HCT116 (cell line): ENCODE results near the gene LMOD1. TPM values are rescaled to one million over a fixed set of nuclear protein-coding genes. Genes with fewer than 3 reads are reported as not detected.

ENCODE experiments used
- ATAC-seq: fragments of 200-7000 bp; cut with Tn5 transposase; 2 replicates; pipeline ENCODE4 v1.9.1; 2020; ENCODE audit warnings: mild to moderate bottlenecking, moderate library complexity
- BruUV-seq: library from RNA; stranded (reverse); fragments of 400-500 nt; replicated peaks from 2 replicates; lab custom pipeline; 2021; lab: Mats Ljungman, UMichigan
- CTCF ChIA-PET: fragments of 300-600 bp; sonication (Branson Sonifier 250); formaldehyde crosslinking; loops from one replicate; lab custom pipeline; 2021; ENCODE audit warnings: antibody characterized with exemption; lab: Charles Lee
- POLR2A ChIA-PET: fragments of 300-600, 350-600 bp; sonication (Branson Sonifier 250); formaldehyde crosslinking; loops from one replicate; lab custom pipeline; 2021; ENCODE audit warnings: antibody characterized with exemption; lab: Charles Lee
- RAD21 ChIA-PET, 2 experiments: fragments of 300-600 bp; sonication (Branson Sonifier 250); formaldehyde crosslinking; loops; one replicate each; lab custom pipeline; 2023; ENCODE audit warnings: low total read pairs in 2 of 2; ENCODE audit not compliant: uncharacterized antibody in 2 of 2, unreplicated experiment in 2 of 2, low non-redundant PET in 1 of 2; lab: Charles Lee
- DNase-seq: peaks from one replicate; pipeline ENCODE4 v3.0.0-alpha.2; 2010; ENCODE audit warnings: low read depth, low spot score
- H2AFZ ChIP-seq: fragments of 200-600 bp; shearing (Covaris generic), sonication (generic); 2 replicates; pipeline ENCODE4 v1.6.1; 2017; ENCODE audit warnings: low read depth, mixed run types, mixed read lengths, antibody characterized with exemption, low read length; ENCODE audit not compliant: poor library complexity, severe bottlenecking
- H3K27ac ChIP-seq: 2 replicates; pipeline ENCODE4 v1.5.1; 2012; ENCODE audit warnings: low read depth, low read length
- H3K27me3 ChIP-seq: fragments of 200-600 bp; sonication (generic); 2 replicates; pipeline ENCODE4 v1.6.1; 2016; ENCODE audit warnings: mixed run types, low read length, mixed read lengths; ENCODE audit not compliant: insufficient read depth
- H3K36me3 ChIP-seq, 2 experiments: fragments of 200-500 bp in 1 of 2; fragments of 200-600 bp in 1 of 2; sonication (Bioruptor generic) in 1 of 2; sonication (generic) in 1 of 2; 2 replicates each; pipeline versions ENCODE4 v1.5.1 to v1.6.1; 2014 to 2016; ENCODE audit warnings: low read length in 2 of 2, inconsistent platforms in 1 of 2, mixed read lengths in 1 of 2, mixed run types in 1 of 2; ENCODE audit not compliant: insufficient read depth in 2 of 2, control insufficient read depth in 1 of 2
- H3K4me1 ChIP-seq, 2 experiments: fragments of 200-600 bp in 1 of 2; sonication (generic) in 1 of 2; 2 replicates each; pipeline versions ENCODE4 v1.5.1 to v1.6.1; 2012 to 2017; ENCODE audit warnings: low read length in 2 of 2, inconsistent platforms in 1 of 2, mild to moderate bottlenecking in 1 of 2, mixed read lengths in 1 of 2, mixed run types in 1 of 2, moderate library complexity in 1 of 2; ENCODE audit not compliant: insufficient read depth in 2 of 2, control insufficient read depth in 1 of 2
- H3K4me2 ChIP-seq: fragments of 200-600 bp; sonication (generic); 2 replicates; pipeline ENCODE4 v1.6.1; 2017; ENCODE audit warnings: mixed run types, low read length, mixed read lengths
- H3K4me3 ChIP-seq, 2 experiments: fragments of 200-600 bp in 1 of 2; sonication (generic) in 1 of 2; replicated peaks in 1 of 2; 2 replicates each; pipeline ENCODE4 v1.5.1; 2011 to 2016; ENCODE audit warnings: low read length in 2 of 2, control low read depth in 1 of 2, low read depth in 1 of 2, mild to moderate bottlenecking in 1 of 2, mixed read lengths in 1 of 2, mixed run types in 1 of 2
- H3K79me2 ChIP-seq: fragments of 200-600 bp; sonication (generic); 2 replicates; pipeline ENCODE4 v1.6.1; 2017; ENCODE audit warnings: mild to moderate bottlenecking, mixed run types, low read length, moderate library complexity, mixed read lengths; ENCODE audit not compliant: insufficient read depth
- H3K9ac ChIP-seq: fragments of 200-600 bp; sonication (generic); 2 replicates; pipeline ENCODE4 v1.6.1; 2016; ENCODE audit warnings: low read length, mixed read lengths
- H3K9me2 ChIP-seq: fragments of 200-600 bp; sonication (generic), shearing (Covaris generic); 2 replicates; pipeline ENCODE4 v1.6.1; 2017; ENCODE audit warnings: mixed run types, mild to moderate bottlenecking, moderate library complexity; ENCODE audit not compliant: insufficient read depth
- H3K9me3 ChIP-seq, 2 experiments: fragments of 200-500 bp in 1 of 2; fragments of 200-600 bp in 1 of 2; sonication (Bioruptor generic) in 1 of 2; sonication (generic) in 1 of 2; 2 replicates each; pipeline ENCODE4 v1.6.1; 2014 to 2017; ENCODE audit warnings: low read length in 2 of 2, mixed read lengths in 2 of 2, inconsistent platforms in 1 of 2, low read depth in 1 of 2, mild to moderate bottlenecking in 1 of 2, mixed run types in 1 of 2, moderate library complexity in 1 of 2; ENCODE audit not compliant: control insufficient read depth in 1 of 2, insufficient read depth in 1 of 2
- H4K20me1 ChIP-seq: fragments of 200-600 bp; sonication (generic), shearing (Covaris generic); 2 replicates; pipeline ENCODE4 v1.6.1; 2017; ENCODE audit warnings: mixed run types, mild to moderate bottlenecking, moderate library complexity; ENCODE audit not compliant: insufficient read depth
- ATF3 ChIP-seq: IDR thresholded peaks from 2 replicates; pipeline ENCODE4 v1.6.1; 2012
- CEBPB ChIP-seq: IDR thresholded peaks from 2 replicates; pipeline ENCODE4 v1.6.1; 2012; ENCODE audit warnings: low read depth
- CTCF ChIP-seq, 3 experiments: fragments of 200-600 bp in 1 of 3; sonication (generic) in 1 of 3; IDR thresholded peaks in 2 of 3; conservative IDR thresholded peaks in 1 of 3; 2 replicates each; pipeline ENCODE4 v1.5.1; 2012 to 2017; ENCODE audit warnings: low read depth in 2 of 3, low read length in 2 of 3, antibody characterized with exemption in 1 of 3, borderline replicate concordance in 1 of 3, control low read depth in 1 of 3, mild to moderate bottlenecking in 1 of 3, mixed read lengths in 1 of 3, mixed run types in 1 of 3, moderate library complexity in 1 of 3; ENCODE audit not compliant: insufficient read depth in 1 of 3
- ELF1 ChIP-seq: IDR thresholded peaks from 2 replicates; pipeline ENCODE4 v1.6.1; 2012; ENCODE audit warnings: low read depth, borderline replicate concordance
- EZH2phosphoT487 ChIP-seq: fragments of 200-600 bp; IDR thresholded peaks from 2 replicates; pipeline ENCODE4 v1.6.1; 2018; ENCODE audit warnings: antibody characterized with exemption, borderline replicate concordance
- FOSL1 ChIP-seq: IDR thresholded peaks from 2 replicates; pipeline ENCODE4 v1.6.1; 2012; ENCODE audit warnings: low read depth
- MAX ChIP-seq: IDR thresholded peaks from 2 replicates; pipeline ENCODE4 v1.6.1; 2012
- POLR2A ChIP-seq: IDR thresholded peaks from 2 replicates; pipeline ENCODE4 v1.7.0; 2011; ENCODE audit warnings: borderline replicate concordance; ENCODE audit not compliant: insufficient read depth, insufficient read length; ENCODE audit errors: extremely low read depth
- POLR2AphosphoS5 ChIP-seq: IDR thresholded peaks from 2 replicates; pipeline ENCODE4 v1.6.1; 2011; ENCODE audit warnings: mild to moderate bottlenecking, low read depth, low read length, moderate library complexity
- RAD21 ChIP-seq: IDR thresholded peaks from 2 replicates; pipeline ENCODE4 v1.6.1; 2012; ENCODE audit warnings: low read depth, mild to moderate bottlenecking
- SP1 ChIP-seq: IDR thresholded peaks from 2 replicates; pipeline ENCODE4 v1.6.1; 2012; ENCODE audit warnings: low read depth
- SRF ChIP-seq: IDR thresholded peaks from 2 replicates; pipeline ENCODE4 v1.6.1; 2012; ENCODE audit warnings: low read depth
- TCF7L2 ChIP-seq: IDR thresholded peaks from 2 replicates; pipeline ENCODE4 v1.7.0; 2011; ENCODE audit warnings: borderline replicate concordance, inconsistent platforms; ENCODE audit not compliant: insufficient read depth, insufficient read length; ENCODE audit errors: extremely low read depth
- YY1 ChIP-seq: IDR thresholded peaks from 2 replicates; pipeline ENCODE4 v1.6.1; 2011; ENCODE audit warnings: low read length, low read depth, moderate library complexity, mild to moderate bottlenecking; ENCODE audit not compliant: insufficient replicate concordance; ENCODE audit errors: extremely low read depth
- ZFX ChIP-seq: fragments of 450-650 bp; IDR thresholded peaks from 2 replicates; pipeline ENCODE4 v1.6.1; 2017
- ZNF274 ChIP-seq: fragments of 200-500 bp; sonication (Bioruptor generic); IDR thresholded peaks from 2 replicates; pipeline ENCODE4 v1.6.1; 2014; ENCODE audit warnings: mild to moderate bottlenecking, low read depth, low read length, inconsistent platforms
- intact Hi-C: fragments of 100-400 bp; cut with micrococcal nuclease; formaldehyde crosslinking; loops from 2 replicates; pipeline ENCODE4 v1.10.0; 2022
- total RNA-seq: library from RNA; stranded (reverse); gene quantifications from one replicate; pipeline ENCODE4 v1.2.1, GENCODE V29; 2021; ENCODE audit not compliant: unreplicated experiment
- TF ChIP-seq, protein P1 (sequence below): IDR thresholded peaks from 2 replicates; pipeline ENCODE4 v1.6.1; 2012; ENCODE audit warnings: low read depth
- TF ChIP-seq, protein P2 (sequence below): IDR thresholded peaks from 2 replicates; pipeline ENCODE4 v1.6.1; 2011; ENCODE audit warnings: mild to moderate bottlenecking, low read length, moderate library complexity; ENCODE audit not compliant: insufficient replicate concordance; ENCODE audit errors: extremely low read depth

Gene LMOD1
- total RNA-seq, 1 experiment from 2014 or later: 0.12 TPM

DNA sequence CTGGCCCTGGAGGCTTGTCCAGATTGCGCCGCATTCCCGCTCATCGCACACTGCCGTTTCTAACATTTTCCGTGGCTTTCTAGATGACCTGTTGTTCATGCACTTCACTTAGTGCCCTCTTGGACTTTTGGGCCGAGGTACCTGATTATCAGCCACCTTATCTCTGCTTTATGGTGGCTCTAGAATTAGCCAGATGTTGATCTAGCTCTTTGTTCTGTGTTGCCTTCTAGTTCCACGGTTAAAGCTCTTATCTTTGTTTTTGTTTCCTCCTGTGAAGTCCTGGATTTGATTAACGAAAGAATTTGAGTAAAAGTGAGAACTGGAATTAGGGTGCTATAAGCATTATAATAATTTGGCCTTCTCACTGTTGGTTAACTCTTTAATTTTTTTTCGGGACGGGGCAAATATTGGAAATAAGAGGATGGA lies 37.0 kb upstream of the LMOD1 start:
- Histone ChIP-seq H3K9ac (peak overlapping the region; percentile 92), H2AFZ (peak overlapping the region; percentile 53), H3K27me3 (no peaks in the 10 kb centered on the region), H3K4me1 (peaks cover 5 to 23% of the 10 kb centered on the region in 2 experiments), H3K4me3 (peak overlapping the region; percentile 89 to 98), H3K4me2 (peak overlapping the region; percentile 88), H3K36me3 (0 out of 4 replicates have a peak, but pooled peaks cover 0 to 3% of the 10 kb centered on the region in 2 experiments), H4K20me1 (no peaks in the 10 kb centered on the region), H3K9me3 (no peaks in the 10 kb centered on the region), H3K27ac (peak overlapping the region; percentile 90), H3K79me2 (peaks cover 42% of the 10 kb centered on the region), H3K9me2 (no peaks in the 10 kb centered on the region)
- ATAC-seq (no peak), DNase-seq (no peak)
- ChIA-PET CTCF (interaction anchor here (0.9 to 4.1 kb wide), 4 partner anchors 17 to 135 kb away, joined by 3 to 19 read pairs (median 4); partner anchors contain the start of gene ELF3), RAD21 (no interaction called here), POLR2A (interaction anchor here (0.8 to 2.9 kb wide), 3 partner anchors 27 to 269 kb away, joined by 3 to 12 read pairs (median 3); partner anchors contain the start of gene ELF3)
- TF ChIP-seq ZFX (no peak), EZH2phosphoT487 (no peak), CEBPB (no peak), MAX (no peak; the same call in 1 of the 2 replicates), SRF (no peak), ATF3 (no peak), SP1 (no peak), FOSL1 (no peak), CTCF (IDR thresholded peaks at IDR 0.05 in 2 of 3, conservative IDR thresholded peaks at IDR 0.05 in 1 of 3; ENCODE audit: borderline replicate concordance in 1 of 3, insufficient read depth in 1 of 3, low read depth in 2 of 3, low read length in 2 of 3) (no peak; a peak in 1 of 6 replicates), RAD21 (no peak; the same call in 1 of the 2 replicates), POLR2A (no peak), ELF1 (no peak), TCF7L2 (no peak), POLR2AphosphoS5 (no peak), YY1 (no peak), ZNF274 (no peak)
- TF ChIP-seq, protein P1, sequence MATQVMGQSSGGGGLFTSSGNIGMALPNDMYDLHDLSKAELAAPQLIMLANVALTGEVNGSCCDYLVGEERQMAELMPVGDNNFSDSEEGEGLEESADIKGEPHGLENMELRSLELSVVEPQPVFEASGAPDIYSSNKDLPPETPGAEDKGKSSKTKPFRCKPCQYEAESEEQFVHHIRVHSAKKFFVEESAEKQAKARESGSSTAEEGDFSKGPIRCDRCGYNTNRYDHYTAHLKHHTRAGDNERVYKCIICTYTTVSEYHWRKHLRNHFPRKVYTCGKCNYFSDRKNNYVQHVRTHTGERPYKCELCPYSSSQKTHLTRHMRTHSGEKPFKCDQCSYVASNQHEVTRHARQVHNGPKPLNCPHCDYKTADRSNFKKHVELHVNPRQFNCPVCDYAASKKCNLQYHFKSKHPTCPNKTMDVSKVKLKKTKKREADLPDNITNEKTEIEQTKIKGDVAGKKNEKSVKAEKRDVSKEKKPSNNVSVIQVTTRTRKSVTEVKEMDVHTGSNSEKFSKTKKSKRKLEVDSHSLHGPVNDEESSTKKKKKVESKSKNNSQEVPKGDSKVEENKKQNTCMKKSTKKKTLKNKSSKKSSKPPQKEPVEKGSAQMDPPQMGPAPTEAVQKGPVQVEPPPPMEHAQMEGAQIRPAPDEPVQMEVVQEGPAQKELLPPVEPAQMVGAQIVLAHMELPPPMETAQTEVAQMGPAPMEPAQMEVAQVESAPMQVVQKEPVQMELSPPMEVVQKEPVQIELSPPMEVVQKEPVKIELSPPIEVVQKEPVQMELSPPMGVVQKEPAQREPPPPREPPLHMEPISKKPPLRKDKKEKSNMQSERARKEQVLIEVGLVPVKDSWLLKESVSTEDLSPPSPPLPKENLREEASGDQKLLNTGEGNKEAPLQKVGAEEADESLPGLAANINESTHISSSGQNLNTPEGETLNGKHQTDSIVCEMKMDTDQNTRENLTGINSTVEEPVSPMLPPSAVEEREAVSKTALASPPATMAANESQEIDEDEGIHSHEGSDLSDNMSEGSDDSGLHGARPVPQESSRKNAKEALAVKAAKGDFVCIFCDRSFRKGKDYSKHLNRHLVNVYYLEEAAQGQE: no peak
- TF ChIP-seq, protein P2, sequence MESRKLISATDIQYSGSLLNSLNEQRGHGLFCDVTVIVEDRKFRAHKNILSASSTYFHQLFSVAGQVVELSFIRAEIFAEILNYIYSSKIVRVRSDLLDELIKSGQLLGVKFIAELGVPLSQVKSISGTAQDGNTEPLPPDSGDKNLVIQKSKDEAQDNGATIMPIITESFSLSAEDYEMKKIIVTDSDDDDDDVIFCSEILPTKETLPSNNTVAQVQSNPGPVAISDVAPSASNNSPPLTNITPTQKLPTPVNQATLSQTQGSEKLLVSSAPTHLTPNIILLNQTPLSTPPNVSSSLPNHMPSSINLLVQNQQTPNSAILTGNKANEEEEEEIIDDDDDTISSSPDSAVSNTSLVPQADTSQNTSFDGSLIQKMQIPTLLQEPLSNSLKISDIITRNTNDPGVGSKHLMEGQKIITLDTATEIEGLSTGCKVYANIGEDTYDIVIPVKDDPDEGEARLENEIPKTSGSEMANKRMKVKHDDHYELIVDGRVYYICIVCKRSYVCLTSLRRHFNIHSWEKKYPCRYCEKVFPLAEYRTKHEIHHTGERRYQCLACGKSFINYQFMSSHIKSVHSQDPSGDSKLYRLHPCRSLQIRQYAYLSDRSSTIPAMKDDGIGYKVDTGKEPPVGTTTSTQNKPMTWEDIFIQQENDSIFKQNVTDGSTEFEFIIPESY: no peak
- intact Hi-C loops: no loop called here
- no TSS peak for BruUV-seq
